ENCODE measurements around the gene CCDC194.
"Not testable (repeated sequence)": the region's sequence is repeated elsewhere in the genome, so short reads cannot be mapped to it uniquely, and the experiment has no call there.

Gene CCDC194

DNA sequence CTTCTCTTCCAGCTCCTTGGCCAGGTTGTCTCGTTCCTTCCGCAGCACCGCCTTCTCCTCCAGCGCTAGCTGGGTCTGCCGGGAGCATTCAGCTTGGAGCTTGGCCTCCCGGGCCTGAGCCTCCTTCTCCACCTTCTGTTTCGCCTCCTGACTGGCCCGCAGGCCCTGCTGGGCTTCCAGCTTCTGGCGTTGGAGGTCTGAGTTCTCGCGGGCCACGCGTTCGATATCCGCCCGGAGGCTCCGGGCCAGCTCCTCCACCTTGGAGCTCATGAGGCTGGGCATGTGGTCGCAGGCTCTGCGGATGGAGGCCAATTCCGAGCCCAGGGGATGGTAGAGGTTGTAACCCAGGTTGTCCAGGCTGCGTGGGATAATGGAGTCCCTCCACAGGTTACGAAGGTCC, 28.6 kb downstream of the CCDC194 start:
- DNase-seq = no peak

DNA sequence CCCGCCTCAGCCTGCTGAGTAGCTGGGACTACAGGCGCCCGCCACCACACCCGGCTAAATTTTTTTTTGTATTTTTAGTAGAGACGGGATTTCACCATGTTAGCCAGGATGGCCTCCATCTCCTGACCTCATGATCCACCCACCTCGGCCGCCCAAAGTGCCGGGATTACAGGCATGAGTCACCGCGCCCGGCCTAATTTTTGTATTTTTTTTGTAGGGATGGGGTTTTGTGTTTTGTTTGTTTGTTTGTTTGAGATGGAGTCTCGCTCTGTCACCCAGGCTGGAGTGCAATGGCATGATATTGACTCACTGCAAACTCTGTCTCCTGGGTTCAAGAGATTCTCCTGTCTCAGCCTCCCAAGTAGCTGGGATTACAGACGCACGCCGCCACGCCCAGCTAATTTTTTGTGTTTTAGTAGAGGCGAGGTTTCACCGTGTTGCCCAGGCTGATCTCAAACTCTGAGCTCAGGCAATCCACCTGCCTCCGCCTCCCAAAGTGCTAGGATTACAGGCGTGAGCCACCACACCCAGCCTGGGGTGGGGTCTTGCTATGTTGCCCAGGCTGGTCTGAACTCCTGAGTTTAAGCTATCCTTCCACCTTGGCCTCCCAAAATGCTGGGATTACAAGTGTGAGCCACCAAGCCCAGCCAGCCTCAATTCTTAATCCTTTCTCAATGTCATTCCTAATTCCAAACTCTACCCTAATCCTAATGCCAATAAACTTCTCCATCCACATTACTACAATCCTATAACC, 30.0 kb downstream of the CCDC194 start:
- not testable (repeated sequence) for DNase-seq

DNA sequence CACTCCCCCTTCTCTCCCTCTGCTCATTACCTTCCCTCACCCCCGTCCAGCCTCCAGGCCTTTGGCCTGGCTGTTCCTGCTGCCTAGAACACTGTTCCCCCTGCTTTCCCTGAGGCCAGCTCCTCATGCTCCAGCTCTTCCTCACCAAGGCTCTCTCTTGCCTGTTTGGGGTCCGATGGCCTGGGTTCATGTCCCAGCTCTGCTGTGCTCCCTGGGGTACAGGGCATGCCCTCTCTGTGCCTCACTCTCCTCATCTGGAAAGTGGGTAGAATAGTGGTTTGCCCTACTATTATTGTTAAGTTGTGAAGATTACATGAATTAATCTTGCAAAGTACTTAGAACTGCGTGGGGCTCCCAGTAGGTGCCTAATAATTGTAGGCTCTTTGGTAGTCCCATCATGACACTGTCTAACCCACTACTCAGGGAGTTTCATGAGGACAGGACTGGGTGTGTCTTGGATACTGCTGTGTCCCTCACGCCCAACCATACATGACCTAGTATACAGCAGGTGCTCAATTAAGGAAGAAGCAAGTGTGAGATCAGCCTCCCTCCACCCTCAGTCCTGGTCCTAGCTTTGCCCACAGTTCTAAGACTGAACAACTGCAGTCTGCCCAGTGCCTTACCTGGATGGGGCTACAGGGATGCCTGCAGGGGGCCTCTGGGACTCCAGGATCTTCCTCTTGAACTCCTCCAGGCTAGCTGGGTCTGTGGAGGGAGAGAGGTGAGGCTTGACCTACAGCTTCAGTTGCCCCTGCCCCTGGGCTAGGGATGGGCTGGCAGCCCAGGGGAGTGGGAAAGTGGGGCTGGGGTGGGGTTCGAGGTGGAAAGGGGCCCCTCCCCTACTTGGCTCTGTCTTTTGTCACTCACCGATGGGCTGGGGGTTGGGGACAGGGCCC, 33.8 kb downstream of the CCDC194 start:
- DNase-seq = no peak

DNA sequence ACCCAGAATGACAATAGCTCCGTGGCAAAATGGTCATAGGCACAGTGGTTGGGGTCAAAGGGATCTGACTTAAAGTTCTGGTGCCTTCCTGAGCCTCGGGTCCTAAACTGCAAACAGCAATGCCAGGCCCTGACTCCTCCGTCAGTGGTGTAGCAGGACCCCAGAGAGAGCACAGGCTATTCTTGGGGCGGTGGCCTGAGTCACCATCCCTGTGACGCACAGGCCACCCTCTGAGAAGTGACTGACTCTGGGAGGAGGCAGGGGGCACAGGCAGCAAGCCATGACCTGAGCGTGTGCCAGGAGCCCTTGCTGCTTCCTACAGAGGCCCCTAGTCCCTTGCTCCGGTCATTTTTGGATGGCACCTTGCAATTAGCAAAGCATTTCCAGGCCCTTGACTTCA, 35.6 kb downstream of the CCDC194 start:
- no peak for DNase-seq

DNA sequence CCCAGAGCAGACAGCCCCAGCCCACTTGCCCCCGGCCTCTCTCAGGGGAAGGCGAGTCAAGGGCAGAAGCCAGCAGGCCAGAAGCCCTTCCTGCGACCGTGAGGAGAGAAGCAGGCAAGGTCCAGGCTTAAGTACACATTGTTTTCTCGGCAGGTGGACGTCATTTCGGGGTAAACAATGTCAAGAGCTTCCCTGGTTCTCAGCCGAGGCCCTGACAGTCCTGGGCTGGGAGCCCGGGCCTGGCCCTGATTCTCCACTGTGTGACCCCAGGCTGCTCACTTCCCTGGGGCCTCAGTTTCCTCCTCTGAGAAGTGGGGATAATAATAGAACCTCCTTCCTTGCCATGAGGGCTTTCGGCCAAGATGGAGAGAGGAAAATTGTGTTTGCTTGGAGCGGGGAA, 36.3 kb downstream of the CCDC194 start:
- no peak for DNase-seq

DNA sequence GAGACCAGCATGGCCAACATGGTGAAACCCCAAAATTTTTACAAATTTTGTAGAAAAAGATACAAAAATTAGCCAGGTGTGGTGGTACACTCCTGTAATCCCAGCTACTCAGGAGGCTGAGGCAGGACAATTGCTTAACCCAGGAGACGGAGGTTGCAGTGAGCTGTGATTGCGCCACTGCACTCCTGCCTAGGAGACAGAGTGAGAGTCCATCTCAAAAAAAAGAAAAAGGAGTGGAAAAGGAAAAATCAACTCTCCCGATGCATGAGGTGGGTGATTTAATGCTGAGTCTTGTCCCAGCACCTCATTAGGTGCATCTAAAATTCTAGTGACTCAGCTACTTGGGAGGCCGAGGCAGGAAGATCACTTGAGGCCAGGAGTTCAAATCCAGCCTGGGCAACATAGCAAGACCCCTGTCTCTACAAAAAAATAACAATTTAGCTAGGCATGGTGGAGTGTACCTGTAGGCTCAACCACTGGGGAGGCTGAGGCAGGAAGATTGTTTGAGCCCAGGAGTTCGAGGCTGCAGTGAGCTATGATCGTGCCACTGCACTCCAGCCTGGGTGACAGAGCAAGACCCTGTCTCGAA, 36.8 kb downstream of the CCDC194 start:
- no peak for DNase-seq

DNA sequence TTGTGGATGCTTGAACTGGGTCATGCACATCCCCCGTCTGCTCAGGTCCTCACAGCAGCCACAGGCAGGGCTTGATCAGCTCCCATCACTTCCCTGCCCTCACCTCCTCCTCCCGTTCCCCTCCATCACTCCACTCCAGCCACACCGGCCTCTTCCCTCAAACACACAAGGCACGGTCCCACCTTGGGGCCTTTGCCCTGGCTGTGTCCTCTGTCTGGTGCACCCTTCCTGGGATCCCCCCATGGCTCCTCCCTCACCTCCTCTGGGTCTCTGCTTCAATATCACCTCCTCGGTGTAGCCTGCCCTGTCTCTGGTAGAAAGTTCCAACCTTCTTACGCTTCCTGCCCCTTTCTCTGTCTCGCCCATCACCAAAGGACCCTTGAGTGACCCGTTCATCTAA, 40.6 kb downstream of the CCDC194 start:
- no peak for DNase-seq

DNA sequence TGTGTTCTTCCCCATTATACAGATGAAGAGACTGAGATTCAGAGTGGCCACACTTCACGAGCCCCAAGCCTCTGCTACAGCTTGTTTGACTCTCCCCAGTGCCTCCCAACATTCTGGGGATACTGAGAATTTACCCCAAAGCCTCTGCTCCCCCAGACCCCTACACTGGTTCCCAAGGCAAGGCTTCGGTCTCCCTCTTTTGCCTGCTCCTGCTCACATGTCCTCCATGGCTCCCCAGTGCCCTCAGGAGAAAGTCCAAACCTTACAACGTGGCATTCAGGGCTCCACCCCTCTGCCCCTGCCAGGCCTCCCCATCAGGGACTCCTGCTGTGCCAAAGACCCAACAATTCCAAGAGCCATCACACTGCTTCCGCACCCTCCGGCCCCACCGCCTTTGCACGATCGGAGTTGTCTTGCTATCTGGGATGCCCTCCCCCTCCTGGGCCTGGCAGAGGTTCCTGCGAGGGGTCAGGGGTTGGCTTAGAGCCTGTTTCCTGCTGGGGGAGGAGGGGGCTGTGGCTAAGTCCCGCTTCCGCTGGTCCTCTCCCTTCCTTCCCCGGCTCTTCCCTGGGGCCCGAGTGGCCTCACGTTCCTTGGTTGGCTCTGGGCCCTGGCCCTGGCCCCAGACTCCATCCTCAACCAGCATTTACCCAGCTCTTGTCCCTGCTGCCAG, 41.3 kb downstream of the CCDC194 start:
- DNase-seq = no peak

DNA sequence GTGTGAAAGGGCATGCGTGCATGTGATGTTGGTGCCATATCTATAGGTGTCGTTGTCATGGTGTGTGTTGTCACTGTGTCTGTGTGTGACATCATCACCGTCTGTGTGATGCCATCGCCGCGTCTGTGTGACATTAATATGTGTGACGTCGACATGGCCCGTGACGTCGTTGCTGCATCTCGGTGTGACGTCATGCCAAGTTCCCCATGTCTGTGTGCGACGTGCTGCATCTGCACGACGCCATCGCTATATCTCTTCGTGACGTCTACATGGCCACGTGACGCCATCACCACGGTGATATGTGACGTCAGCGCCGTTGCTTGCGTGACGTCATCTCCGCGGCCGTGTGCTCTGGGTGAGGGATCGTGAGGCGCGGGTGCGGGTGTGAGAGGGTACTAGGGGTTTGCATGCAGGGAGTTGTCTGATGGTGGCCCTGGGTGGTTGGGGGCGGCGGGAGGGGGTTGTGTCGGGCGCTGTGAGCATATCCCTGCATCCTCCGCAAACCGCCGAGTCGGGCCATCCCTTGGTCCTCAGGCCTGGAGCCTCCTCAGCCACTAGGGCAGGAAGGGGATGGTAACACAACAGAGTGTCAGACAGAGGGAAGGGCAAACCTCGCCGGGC, 42.1 kb downstream of the CCDC194 start:
- no peak for DNase-seq

DNA sequence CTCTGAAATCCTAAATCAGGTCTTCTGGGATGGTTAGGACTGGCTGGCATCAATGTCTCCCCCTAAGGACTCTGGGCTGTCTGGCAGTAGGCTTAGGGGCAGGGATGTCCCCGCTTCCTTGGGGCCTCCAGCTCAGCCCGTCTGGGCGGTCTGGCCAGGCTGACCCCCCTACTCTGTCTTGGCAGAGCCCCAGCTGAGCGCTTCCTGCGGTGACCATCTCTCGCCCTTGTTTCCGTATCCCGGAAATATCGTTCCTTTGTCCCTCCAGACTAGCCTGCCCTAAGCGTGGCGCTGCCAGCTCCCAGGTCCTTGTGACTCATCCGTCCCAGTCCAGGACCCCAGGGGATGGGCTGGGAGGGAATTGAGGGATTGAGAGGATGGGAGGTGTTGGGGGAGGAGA, 45.3 kb downstream of the CCDC194 start:
- DNase-seq = no peak

DNA sequence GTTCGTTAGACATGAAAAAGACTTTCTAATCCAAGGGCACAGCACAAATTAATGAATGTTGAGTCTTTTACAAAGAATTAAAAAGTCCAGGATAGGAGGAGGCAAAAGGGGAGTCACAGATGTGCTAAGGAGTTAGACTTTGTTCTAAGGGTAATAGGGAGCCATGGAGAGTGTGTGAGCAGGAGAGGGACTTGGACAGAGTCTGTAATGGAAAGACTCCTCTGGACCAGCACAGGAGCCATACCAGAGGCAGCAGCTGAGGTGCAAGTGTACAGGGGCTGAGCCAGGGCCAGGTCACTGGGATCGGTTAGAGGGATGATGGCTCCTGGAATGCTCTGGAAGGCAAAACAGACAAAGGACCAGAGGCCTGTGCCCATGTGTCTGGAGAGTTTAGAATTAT, 46.1 kb downstream of the CCDC194 start:
- no peak for DNase-seq

DNA sequence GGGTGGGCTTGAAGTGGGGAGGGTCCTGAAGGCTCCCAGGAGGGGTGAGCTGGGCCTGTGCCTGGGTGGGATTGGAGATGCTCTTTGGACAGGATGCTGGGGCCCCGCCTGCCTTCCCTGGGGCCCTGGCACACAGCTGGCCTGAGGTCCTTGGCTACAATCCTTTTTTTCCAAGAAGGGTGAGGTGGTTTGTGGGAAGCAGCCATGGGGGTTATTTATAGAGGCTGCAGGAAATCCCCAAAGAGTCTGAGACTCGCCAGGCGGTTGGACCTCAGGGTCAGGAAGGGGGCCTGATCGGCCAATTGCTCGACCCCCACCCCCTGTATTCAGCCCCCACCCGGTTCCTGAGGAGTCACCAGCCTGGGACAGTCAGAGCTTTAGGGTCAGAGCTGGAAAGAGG, 46.6 kb downstream of the CCDC194 start:
- DNase-seq = no peak

DNA sequence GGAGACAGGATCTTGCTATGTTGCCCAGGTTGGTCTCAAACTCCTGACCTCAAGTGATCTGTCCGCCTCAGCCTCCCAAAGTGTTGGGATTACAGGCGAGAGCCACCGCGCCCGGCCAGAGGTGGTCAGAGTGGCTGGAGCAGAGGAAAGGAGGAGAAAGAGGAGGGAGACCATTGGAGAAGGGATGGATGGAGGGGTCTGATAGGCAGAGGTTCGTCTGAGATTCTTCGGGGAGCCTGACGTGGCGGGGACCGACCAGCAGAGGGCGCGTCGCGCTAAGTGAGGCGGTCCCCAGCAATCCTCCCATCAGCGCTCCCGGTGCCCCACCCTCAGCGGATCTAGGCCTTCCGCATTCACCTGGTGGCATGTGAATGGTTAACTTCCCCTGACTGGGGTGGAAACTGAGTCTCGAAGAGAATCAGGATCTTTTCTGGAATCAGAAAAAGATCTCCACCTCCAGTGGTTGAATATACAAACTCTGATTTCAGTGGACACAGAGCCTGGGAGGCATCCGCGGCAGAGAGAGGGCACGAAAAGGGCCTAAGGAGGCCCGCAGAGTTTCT, 47.8 kb downstream of the CCDC194 start:
- peak; percentile 58 to 73 (median 68) for DNase-seq

DNA sequence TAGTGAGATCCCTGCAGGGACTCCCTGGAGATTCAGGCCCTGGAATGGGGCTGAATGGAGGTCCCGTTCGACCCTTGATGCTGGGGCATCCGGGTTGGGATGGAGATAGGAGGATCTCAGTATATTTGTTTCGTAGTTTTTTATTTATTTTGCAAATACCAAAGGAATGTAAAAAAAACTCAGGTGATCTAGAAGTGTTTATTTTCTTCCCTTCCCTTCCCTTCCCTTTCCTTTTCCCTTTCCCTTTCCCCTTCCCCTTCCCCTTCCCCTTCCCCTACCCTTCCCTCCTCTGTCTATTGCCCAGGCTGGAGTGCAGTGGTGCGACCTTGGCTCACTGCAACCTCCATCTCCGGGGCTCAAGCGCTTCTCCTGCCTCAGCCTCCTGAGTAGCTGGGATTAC, 52.2 kb downstream of the CCDC194 start:
- no peak for DNase-seq

DNA sequence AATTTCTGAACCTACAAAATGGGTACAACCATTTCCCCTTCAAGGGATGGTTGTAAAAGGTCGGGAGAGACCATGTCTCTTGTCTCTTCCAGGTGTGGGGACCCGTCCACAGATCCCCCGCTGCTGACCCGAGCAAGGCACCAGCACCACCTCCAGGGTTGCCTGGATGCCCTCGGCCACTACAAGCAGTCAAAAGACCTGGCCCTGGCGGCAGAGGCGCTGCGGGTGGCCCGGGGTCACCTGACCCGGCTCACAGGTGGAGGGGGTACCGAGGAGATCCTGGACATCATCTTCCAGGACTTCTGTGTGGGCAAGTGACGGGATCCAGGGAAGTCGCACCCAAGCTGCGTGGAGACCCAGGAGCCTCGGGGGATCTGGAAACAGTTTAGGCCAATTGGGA, 52.6 kb downstream of the CCDC194 start:
- no peak for DNase-seq

DNA sequence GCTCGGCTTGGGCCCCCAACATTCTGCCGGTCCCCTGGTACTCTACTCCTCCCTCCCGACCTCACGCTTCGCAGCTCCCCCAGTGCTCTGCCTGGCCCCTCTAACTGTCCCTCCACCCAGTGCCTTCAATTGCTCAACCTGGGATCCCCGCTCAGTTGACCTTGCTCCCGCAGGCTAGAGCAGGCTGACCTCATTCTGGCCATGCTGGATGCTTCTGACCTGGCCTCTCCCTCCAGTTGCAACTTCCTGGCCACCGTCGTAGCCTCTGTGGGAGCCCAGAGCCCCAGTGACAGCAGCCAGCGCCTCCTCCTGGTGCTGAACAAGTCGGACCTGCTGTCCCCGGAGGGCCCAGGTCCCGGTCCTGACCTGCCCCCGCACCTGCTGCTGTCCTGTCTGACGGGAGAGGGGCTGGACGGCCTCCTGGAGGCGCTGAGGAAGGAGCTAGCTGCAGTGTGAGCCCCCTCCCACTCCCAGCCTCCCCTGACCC, 53.1 kb downstream of the CCDC194 start:
- no peak for DNase-seq
